ENCODE data around the gene ADGRG7. TPM values are rescaled to one million over a fixed set of nuclear protein-coding genes. Genes with fewer than 3 reads are reported as not detected.

Gene ADGRG7
- not detected in 2 replicates for total RNA-seq
- long read RNA-seq = 0 reads

- no peak for DNase-seq (ENCODE audit: extremely low spot score, unreplicated experiment)
- TF ChIP-seq CTCF (IDR thresholded peaks at IDR 0.05) = no peak
- no peaks in the 10 kb centered on the region for H3K36me3 Mint-ChIP-seq (ENCODE audit: unreplicated experiment)
- no peak within 1 kb of the TSS for H3K27ac Mint-ChIP-seq (ENCODE audit: unreplicated experiment)
- peaks cover 59% of the 10 kb centered on the region for H3K27me3 Mint-ChIP-seq (ENCODE audit: unreplicated experiment)
- no peaks in the 10 kb centered on the region for H3K4me1 Mint-ChIP-seq (ENCODE audit: unreplicated experiment)
- no peak within 1 kb of the TSS for H3K4me3 Mint-ChIP-seq (ENCODE audit: unreplicated experiment)
- H3K9me3 Mint-ChIP-seq (ENCODE audit: unreplicated experiment) = no peaks in the 10 kb centered on the region
Observed at GRCh38 chr3:100609305-100609704, at the start of gene ADGRG7. ADGRG7 (plus strand) TSS chr3:100609601; CDS start chr3:100609857, 256 bp downstream.

GRCh38 chr3:100560426-100560825 lies 49.0 kb upstream of the ADGRG7 start:
- H3K9me3 Mint-ChIP-seq (ENCODE audit: unreplicated experiment) = no peaks in the 10 kb centered on the region
- peaks cover 22% of the 10 kb centered on the region for H3K4me1 Mint-ChIP-seq (ENCODE audit: unreplicated experiment)
- no peak overlapping the region for H3K27ac Mint-ChIP-seq (ENCODE audit: unreplicated experiment)
- H3K4me3 Mint-ChIP-seq (ENCODE audit: unreplicated experiment) = no peak overlapping the region
- H3K27me3 Mint-ChIP-seq (ENCODE audit: unreplicated experiment) = no peaks in the 10 kb centered on the region
- TF ChIP-seq CTCF (IDR thresholded peaks at IDR 0.05) = no peak
- no peak for DNase-seq (ENCODE audit: extremely low spot score, unreplicated experiment)
- peaks cover 17% of the 10 kb centered on the region for H3K36me3 Mint-ChIP-seq (ENCODE audit: unreplicated experiment)

- no peak for TF ChIP-seq CTCF (IDR thresholded peaks at IDR 0.05)
- H3K4me1 Mint-ChIP-seq (ENCODE audit: unreplicated experiment) = peaks cover 16% of the 10 kb centered on the region
Observed at GRCh38 chr3:100561459-100562158, 47.8 kb upstream of the ADGRG7 start.

GRCh38 chr3:100562224-100562857 lies 47.1 kb upstream of the ADGRG7 start:
- Mint-ChIP-seq H3K27me3 (ENCODE audit: unreplicated experiment) (no peaks in the 10 kb centered on the region), H3K4me1 (ENCODE audit: unreplicated experiment) (peaks cover 9% of the 10 kb centered on the region), H3K9me3 (ENCODE audit: unreplicated experiment) (no peaks in the 10 kb centered on the region), H3K36me3 (ENCODE audit: unreplicated experiment) (peaks cover 17% of the 10 kb centered on the region), H3K27ac (ENCODE audit: unreplicated experiment) (no peak overlapping the region), H3K4me3 (ENCODE audit: unreplicated experiment) (no peak overlapping the region)
- no peak for TF ChIP-seq CTCF (IDR thresholded peaks at IDR 0.05)
- no peak for DNase-seq (ENCODE audit: extremely low spot score, unreplicated experiment)

More at GRCh38 chr3:100561459-100562158, 47.8 kb upstream of the ADGRG7 start:
- Mint-ChIP-seq H3K27ac (ENCODE audit: unreplicated experiment) (no peak overlapping the region), H3K27me3 (ENCODE audit: unreplicated experiment) (no peaks in the 10 kb centered on the region), H3K4me3 (ENCODE audit: unreplicated experiment) (no peak overlapping the region), H3K36me3 (ENCODE audit: unreplicated experiment) (peaks cover 17% of the 10 kb centered on the region), H3K9me3 (ENCODE audit: unreplicated experiment) (no peaks in the 10 kb centered on the region)
- no peak for DNase-seq (ENCODE audit: extremely low spot score, unreplicated experiment)

- no peaks in the 10 kb centered on the region for H3K9me3 Mint-ChIP-seq (ENCODE audit: unreplicated experiment)
Observed at GRCh38 chr3:100563228-100563627, 46.2 kb upstream of the ADGRG7 start.

More at GRCh38 chr3:100563228-100563627, 46.2 kb upstream of the ADGRG7 start:
- no peak overlapping the region for H3K27ac Mint-ChIP-seq (ENCODE audit: unreplicated experiment)
- H3K4me3 Mint-ChIP-seq (ENCODE audit: unreplicated experiment) = no peak overlapping the region
- no peak for TF ChIP-seq CTCF (IDR thresholded peaks at IDR 0.05)
- peaks cover 14% of the 10 kb centered on the region for H3K36me3 Mint-ChIP-seq (ENCODE audit: unreplicated experiment)
- H3K4me1 Mint-ChIP-seq (ENCODE audit: unreplicated experiment) = peaks cover 3% of the 10 kb centered on the region
- H3K27me3 Mint-ChIP-seq (ENCODE audit: unreplicated experiment) = no peaks in the 10 kb centered on the region
- no peak for DNase-seq (ENCODE audit: extremely low spot score, unreplicated experiment)

Measured in osteocyte (in vitro differentiated cells).